A549 (cell line): ENCODE measurements around the gene POMT1. TPM values are rescaled to one million over a fixed set of nuclear protein-coding genes. Genes with fewer than 3 reads are reported as not detected.

ENCODE experiments used
- ATAC-seq, 2 experiments: fragments of 200-7000 bp in 1 of 2; fragments of >200 bp in 1 of 2; cut with Nextera tagmentation in 1 of 2; cut with Tn5 transposase in 1 of 2; 3 replicates each; pipeline versions ENCODE4 v1.8.0 to v1.9.1; 2018 to 2020; ENCODE audit warnings: mild to moderate bottlenecking in 1 of 2, moderate library complexity in 1 of 2
- CTCF ChIA-PET: fragments of 300-600 bp; sonication (Branson Sonifier 250); formaldehyde crosslinking; extraction: SDS; loops from one replicate; lab custom pipeline; 2021; ENCODE audit warnings: antibody characterized with exemption, inconsistent platforms; lab: Yijun Ruan, JAX
- POLR2A ChIA-PET: fragments of 350-600 bp; formaldehyde crosslinking; extraction: SDS; loops from one replicate; lab custom pipeline; 2021; ENCODE audit warnings: antibody characterized with exemption, inconsistent platforms; lab: Yijun Ruan, JAX
- DNase-seq, 2 experiments: peaks; one replicate each; pipeline versions ENCODE4 v3.0.0 to v3.0.0-alpha.2; 2011 to 2016; ENCODE audit warnings: low read depth in 1 of 2, low spot score in 1 of 2
- FAIRE-seq: peaks from 2 replicates; lab custom pipeline; 2011; peaks lifted over from hg19 to GRCh38; lab: Jason Lieb, UNC
- H3K27ac ChIP-seq, 2 experiments: fragments of >200 bp; sonication (Bioruptor Twin); formaldehyde crosslinking; 3 replicates each; pipeline ENCODE4 v1.5.1; 2016 to 2017
- H3K4me1 ChIP-seq: fragments of >200 bp; sonication (Bioruptor Twin); formaldehyde crosslinking; 3 replicates; pipeline ENCODE4 v1.6.1; 2016
- H3K4me2 ChIP-seq: fragments of >200 bp; sonication (Bioruptor Twin); formaldehyde crosslinking; 3 replicates; pipeline ENCODE4 v1.6.1; 2016
- H3K4me3 ChIP-seq: fragments of >200 bp; sonication (Bioruptor Twin); formaldehyde crosslinking; 3 replicates; pipeline ENCODE4 v1.5.1; 2016
- H3K9me3 ChIP-seq: fragments of >200 bp; sonication (Bioruptor Twin); formaldehyde crosslinking; 3 replicates; pipeline ENCODE4 v1.6.1; 2016
- EHMT2 ChIP-seq: fragments of 200-600 bp; sonication (generic); IDR thresholded peaks from 2 replicates; pipeline ENCODE4 v1.6.1; 2016; ENCODE audit warnings: antibody characterized with exemption, low read depth, mild to moderate bottlenecking, moderate library complexity
- EP300 ChIP-seq, 2 experiments: fragments of >200 bp; sonication (Bioruptor Twin); formaldehyde crosslinking; IDR thresholded peaks; 2 replicates in 1 of 2; 3 replicates in 1 of 2; pipeline ENCODE4 v1.6.1; 2016 to 2017
- FOSB ChIP-seq: fragments of 250-450 bp; sonication (Bioruptor Pico); IDR thresholded peaks from 2 replicates; pipeline ENCODE4 v1.5.0; 2020; ENCODE audit warnings: mild to moderate bottlenecking, moderate library complexity
- FOXS1 ChIP-seq: fragments of 250-450 bp; sonication (Bioruptor Pico); IDR thresholded peaks from 2 replicates; pipeline ENCODE4 v1.5.0; 2020; ENCODE audit warnings: mild to moderate bottlenecking, moderate library complexity
- HEYL ChIP-seq: fragments of 250-450 bp; sonication (Bioruptor Pico); IDR thresholded peaks from 2 replicates; pipeline ENCODE4 v1.8.0; 2021; ENCODE audit warnings: mild to moderate bottlenecking, moderate library complexity
- HOXA7 ChIP-seq: fragments of 250-450 bp; sonication (Bioruptor Pico); IDR thresholded peaks from 2 replicates; pipeline ENCODE4 v1.5.0; 2020; ENCODE audit warnings: mild to moderate bottlenecking, moderate library complexity
- JUNB ChIP-seq: fragments of >200 bp; sonication (Bioruptor Twin); formaldehyde crosslinking; IDR thresholded peaks from 2 replicates; pipeline ENCODE4 v1.6.1; 2016
- KDM1A ChIP-seq: fragments of 200-600 bp; sonication (generic); IDR thresholded peaks from 2 replicates; pipeline ENCODE4 v1.6.1; 2016; ENCODE audit warnings: low read depth, mild to moderate bottlenecking
- MAFK ChIP-seq: fragments of 450-650 bp; IDR thresholded peaks from 2 replicates; pipeline ENCODE4 v1.6.1; 2014; ENCODE audit not compliant: partially characterized antibody
- MAZ ChIP-seq: fragments of 150-350 bp; IDR thresholded peaks from 2 replicates; pipeline ENCODE4 v1.6.1; 2014; ENCODE audit warnings: antibody characterized with exemption, low read depth, low read length, borderline replicate concordance
- POLR2AphosphoS2 ChIP-seq: conservative IDR thresholded peaks from 2 replicates; pipeline ENCODE4 v1.6.1; 2012; ENCODE audit warnings: low read length, improper control_type of control experiment, inconsistent platforms
- RAD21 ChIP-seq, 2 experiments: fragments of >200 bp in 1 of 2; sonication (Bioruptor Twin) in 1 of 2; formaldehyde crosslinking in 1 of 2; IDR thresholded peaks in 1 of 2; conservative IDR thresholded peaks in 1 of 2; 2 replicates in 1 of 2; 3 replicates in 1 of 2; pipeline ENCODE4 v1.6.1; 2012 to 2018; ENCODE audit warnings: inconsistent platforms in 1 of 2
- SREBF2 ChIP-seq: fragments of 450-650 bp; IDR thresholded peaks from 2 replicates; pipeline ENCODE4 v1.6.1; 2014; ENCODE audit warnings: mild to moderate bottlenecking, moderate library complexity
- ZFP36 ChIP-seq: fragments of 450-650 bp; IDR thresholded peaks from 2 replicates; pipeline ENCODE4 v1.6.1; 2014; ENCODE audit warnings: borderline replicate concordance; ENCODE audit not compliant: partially characterized antibody
- ZNF302 ChIP-seq: fragments of 250-450 bp; sonication (Bioruptor Pico); IDR thresholded peaks from 2 replicates; pipeline ENCODE4 v1.9.0; 2021; ENCODE audit warnings: inconsistent platforms, mild to moderate bottlenecking, moderate library complexity
- ZSCAN20 ChIP-seq: fragments of 250-450 bp; sonication (Bioruptor Pico); IDR thresholded peaks from 2 replicates; pipeline ENCODE4 v1.8.0; 2022; ENCODE audit warnings: mild to moderate bottlenecking, moderate library complexity
- WGBS: methylation state at CpG from one replicate; pipeline ENCODE4 v1.1.6; 2017; ENCODE audit errors: missing lambda C conversion rate; 5-methylcytosine and 5-hydroxymethylcytosine counted together
- polyA plus RNA-seq, 4 experiments: library from polyadenylated mRNA; depleted of rRNA in 3 of 4; stranded (reverse); fragments of >200 nt; fragmentation: RNase III in 1 of 4; extraction: RNeasy Plus Mini Kit Qiagen cat#74134 plus additional on column Dnase treatment in 1 of 4; gene quantifications; 2 replicates in 3 of 4; 3 replicates in 1 of 4; pipeline ENCODE4 v1.2.3, GENCODE V29; 2011 to 2017
- TF ChIP-seq, protein P1 (sequence below): fragments of >200 bp; sonication (Bioruptor Twin); formaldehyde crosslinking; IDR thresholded peaks from 2 replicates; pipeline ENCODE4 v1.6.1; 2016
- TF ChIP-seq, protein P2 (sequence below): fragments of 150-350 bp; IDR thresholded peaks from 2 replicates; pipeline ENCODE4 v1.6.1; 2014; ENCODE audit warnings: low read depth, mild to moderate bottlenecking, low read length
- TF ChIP-seq, protein P3 (sequence below): IDR thresholded peaks from 2 replicates; pipeline ENCODE4 v1.6.1; 2012; ENCODE audit warnings: low read depth, borderline replicate concordance
- TF ChIP-seq, protein P4 (sequence below): fragments of 250-450 bp; sonication (Bioruptor Pico); IDR thresholded peaks from 2 replicates; pipeline ENCODE4 v1.5.0; 2020; ENCODE audit warnings: low read depth, mild to moderate bottlenecking, moderate library complexity
- TF ChIP-seq, protein P5 (sequence below): fragments of 450-650 bp; IDR thresholded peaks from 2 replicates; pipeline ENCODE4 v1.6.1; 2014; ENCODE audit warnings: antibody characterized with exemption
- TF ChIP-seq, protein P6 (sequence below): fragments of 250-450 bp; sonication (Bioruptor Pico); IDR thresholded peaks from 2 replicates; pipeline ENCODE4 v1.5.0; 2021; ENCODE audit warnings: mild to moderate bottlenecking, moderate library complexity, borderline replicate concordance
- TF ChIP-seq, protein P7 (sequence below): fragments of >200 bp; sonication (Bioruptor Twin); formaldehyde crosslinking; IDR thresholded peaks from 3 replicates; pipeline ENCODE4 v1.5.1; 2016
- TF ChIP-seq, protein P8 (sequence below): fragments of 200-600 bp; sonication (generic); IDR thresholded peaks from 2 replicates; pipeline ENCODE4 v1.6.1; 2016; ENCODE audit warnings: antibody characterized with exemption, mild to moderate bottlenecking, moderate library complexity

POMT1 gene
- polyA plus RNA-seq, 2 of the 4 experiments (the other 2 are of a cell fraction), result 16.5 to 17.7 TPM

DNA sequence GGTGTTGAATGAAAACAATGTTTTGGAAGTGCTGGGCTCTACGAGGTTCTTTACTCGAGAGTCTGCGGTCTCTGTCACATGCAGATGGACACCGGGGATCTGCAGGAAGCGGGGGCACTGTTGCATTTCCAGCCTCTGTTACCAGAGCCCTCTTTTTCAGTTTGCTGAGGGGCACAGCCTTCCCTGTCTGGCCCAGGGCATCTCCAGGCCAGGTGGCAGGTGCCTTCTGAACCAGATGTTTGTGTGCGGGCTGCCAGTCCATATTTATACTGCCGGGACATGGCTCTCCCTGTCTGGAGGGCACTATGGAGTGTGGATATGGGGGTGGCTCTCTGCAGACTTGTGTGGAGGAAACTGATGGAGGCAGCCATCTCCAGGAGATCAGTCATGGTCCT, 18.7 kb upstream of the POMT1 start:
- Histone ChIP-seq H3K4me2 (no peak overlapping the region), H3K27ac (no peak overlapping the region), H3K9me3 (no peaks in the 10 kb centered on the region), H3K4me3 (no peak overlapping the region), H3K4me1 (no peaks in the 10 kb centered on the region)
- ChIA-PET CTCF (interaction anchor here (0.8 to 1.3 kb wide), 4 partner anchors 26 to 256 kb away, joined by 3 to 4 read pairs (median 3); no protein-coding TSS in a partner anchor), POLR2A (no interaction called here)
- TF ChIP-seq POLR2AphosphoS2 (no peak), KDM1A (no peak), ZFP36 (no peak), HOXA7 (CRISPR knock-in tag) (no peak)
- TF ChIP-seq, protein P1, sequence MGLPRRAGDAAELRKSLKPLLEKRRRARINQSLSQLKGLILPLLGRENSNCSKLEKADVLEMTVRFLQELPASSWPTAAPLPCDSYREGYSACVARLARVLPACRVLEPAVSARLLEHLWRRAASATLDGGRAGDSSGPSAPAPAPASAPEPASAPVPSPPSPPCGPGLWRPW, result no peak
- TF ChIP-seq, protein P2, sequence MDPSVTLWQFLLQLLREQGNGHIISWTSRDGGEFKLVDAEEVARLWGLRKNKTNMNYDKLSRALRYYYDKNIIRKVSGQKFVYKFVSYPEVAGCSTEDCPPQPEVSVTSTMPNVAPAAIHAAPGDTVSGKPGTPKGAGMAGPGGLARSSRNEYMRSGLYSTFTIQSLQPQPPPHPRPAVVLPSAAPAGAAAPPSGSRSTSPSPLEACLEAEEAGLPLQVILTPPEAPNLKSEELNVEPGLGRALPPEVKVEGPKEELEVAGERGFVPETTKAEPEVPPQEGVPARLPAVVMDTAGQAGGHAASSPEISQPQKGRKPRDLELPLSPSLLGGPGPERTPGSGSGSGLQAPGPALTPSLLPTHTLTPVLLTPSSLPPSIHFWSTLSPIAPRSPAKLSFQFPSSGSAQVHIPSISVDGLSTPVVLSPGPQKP, result no peak
- TF ChIP-seq, protein P3, sequence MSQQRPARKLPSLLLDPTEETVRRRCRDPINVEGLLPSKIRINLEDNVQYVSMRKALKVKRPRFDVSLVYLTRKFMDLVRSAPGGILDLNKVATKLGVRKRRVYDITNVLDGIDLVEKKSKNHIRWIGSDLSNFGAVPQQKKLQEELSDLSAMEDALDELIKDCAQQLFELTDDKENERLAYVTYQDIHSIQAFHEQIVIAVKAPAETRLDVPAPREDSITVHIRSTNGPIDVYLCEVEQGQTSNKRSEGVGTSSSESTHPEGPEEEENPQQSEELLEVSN, result no peak
- TF ChIP-seq, protein P4, sequence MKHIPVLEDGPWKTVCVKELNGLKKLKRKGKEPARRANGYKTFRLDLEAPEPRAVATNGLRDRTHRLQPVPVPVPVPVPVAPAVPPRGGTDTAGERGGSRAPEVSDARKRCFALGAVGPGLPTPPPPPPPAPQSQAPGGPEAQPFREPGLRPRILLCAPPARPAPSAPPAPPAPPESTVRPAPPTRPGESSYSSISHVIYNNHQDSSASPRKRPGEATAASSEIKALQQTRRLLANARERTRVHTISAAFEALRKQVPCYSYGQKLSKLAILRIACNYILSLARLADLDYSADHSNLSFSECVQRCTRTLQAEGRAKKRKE (CRISPR knock-in tag), result no peak
- TF ChIP-seq, protein P5, sequence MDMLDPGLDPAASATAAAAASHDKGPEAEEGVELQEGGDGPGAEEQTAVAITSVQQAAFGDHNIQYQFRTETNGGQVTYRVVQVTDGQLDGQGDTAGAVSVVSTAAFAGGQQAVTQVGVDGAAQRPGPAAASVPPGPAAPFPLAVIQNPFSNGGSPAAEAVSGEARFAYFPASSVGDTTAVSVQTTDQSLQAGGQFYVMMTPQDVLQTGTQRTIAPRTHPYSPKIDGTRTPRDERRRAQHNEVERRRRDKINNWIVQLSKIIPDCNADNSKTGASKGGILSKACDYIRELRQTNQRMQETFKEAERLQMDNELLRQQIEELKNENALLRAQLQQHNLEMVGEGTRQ, result no peak
- no peak for ATAC-seq
- FAIRE-seq, result no peak
- WGBS, result 96% methylated on average over 7 of the region's 7 CpGs
- no peak for DNase-seq

DNA sequence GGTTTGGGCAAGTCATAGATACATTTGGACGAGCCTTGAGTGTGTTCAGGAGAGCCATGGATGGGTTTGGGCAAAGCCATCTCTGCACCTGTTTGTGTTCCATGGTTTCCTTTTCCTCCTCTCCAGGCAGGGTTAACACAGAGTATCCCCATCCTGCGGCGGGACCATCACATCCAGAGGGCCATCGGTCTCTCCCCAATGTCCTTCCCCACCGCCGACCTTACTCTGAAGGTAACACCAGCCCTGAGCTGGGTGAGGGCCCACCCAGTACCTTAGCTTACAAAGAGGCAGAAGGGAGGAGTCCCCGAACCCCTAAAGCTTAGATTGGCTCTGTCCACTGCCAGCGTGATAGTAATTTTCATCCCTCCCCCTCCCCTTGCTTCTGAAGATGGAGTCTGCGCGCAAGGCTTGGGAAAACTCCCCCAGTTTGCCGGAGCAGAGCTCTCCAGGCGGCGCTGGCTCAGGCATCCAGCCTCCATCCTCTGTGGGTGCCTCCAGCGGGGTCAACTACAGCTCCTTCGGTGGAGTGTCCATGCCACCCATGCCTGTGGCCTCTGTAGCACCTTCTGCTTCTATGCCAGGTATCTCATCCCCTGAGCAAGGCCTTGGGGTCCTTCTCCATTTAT, 18.0 kb upstream of the POMT1 start:
- no peak overlapping the region for H3K4me3 ChIP-seq
- H3K4me2 ChIP-seq, result no peak overlapping the region
- no peak for DNase-seq
- H3K9me3 ChIP-seq, result no peaks in the 10 kb centered on the region
- FAIRE-seq, result no peak
- 94% methylated on average over 15 of the region's 15 CpGs for WGBS
- no peaks in the 10 kb centered on the region for H3K4me1 ChIP-seq
- CTCF ChIA-PET, result interaction anchor here (0.8 to 1.4 kb wide), 7 partner anchors 10 to 256 kb away, joined by 3 to 4 read pairs (median 3); no protein-coding TSS in a partner anchor
- POLR2A ChIA-PET, result no interaction called here
- no peak overlapping the region for H3K27ac ChIP-seq
- no peak for ATAC-seq
- no peak for TF ChIP-seq SREBF2
- TF ChIP-seq EHMT2, result no peak
- no peak for TF ChIP-seq EP300 (IDR thresholded peaks at IDR 0.05)
- TF ChIP-seq ZFP36, result no peak
- no peak for TF ChIP-seq ZSCAN20 (CRISPR knock-in tag)
- TF ChIP-seq FOSB, result no peak
- TF ChIP-seq JUNB, result no peak
- TF ChIP-seq POLR2AphosphoS2, result no peak
- TF ChIP-seq MAFK, result no peak
- TF ChIP-seq HEYL, result no peak
- TF ChIP-seq FOXS1 (CRISPR knock-in tag), result no peak
- TF ChIP-seq RAD21 (conservative IDR thresholded peaks at IDR 0.05 in 1 of 2, IDR thresholded peaks at IDR 0.05 in 1 of 2), result no peak
- no peak for TF ChIP-seq MAZ
- TF ChIP-seq, protein P6, sequence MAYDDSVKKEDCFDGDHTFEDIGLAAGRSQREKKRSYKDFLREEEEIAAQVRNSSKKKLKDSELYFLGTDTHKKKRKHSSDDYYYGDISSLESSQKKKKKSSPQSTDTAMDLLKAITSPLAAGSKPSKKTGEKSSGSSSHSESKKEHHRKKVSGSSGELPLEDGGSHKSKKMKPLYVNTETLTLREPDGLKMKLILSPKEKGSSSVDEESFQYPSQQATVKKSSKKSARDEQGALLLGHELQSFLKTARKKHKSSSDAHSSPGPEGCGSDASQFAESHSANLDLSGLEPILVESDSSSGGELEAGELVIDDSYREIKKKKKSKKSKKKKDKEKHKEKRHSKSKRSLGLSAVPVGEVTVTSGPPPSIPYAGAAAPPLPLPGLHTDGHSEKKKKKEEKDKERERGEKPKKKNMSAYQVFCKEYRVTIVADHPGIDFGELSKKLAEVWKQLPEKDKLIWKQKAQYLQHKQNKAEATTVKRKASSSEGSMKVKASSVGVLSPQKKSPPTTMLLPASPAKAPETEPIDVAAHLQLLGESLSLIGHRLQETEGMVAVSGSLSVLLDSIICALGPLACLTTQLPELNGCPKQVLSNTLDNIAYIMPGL (CRISPR knock-in tag), result no peak
- TF ChIP-seq, protein P7, sequence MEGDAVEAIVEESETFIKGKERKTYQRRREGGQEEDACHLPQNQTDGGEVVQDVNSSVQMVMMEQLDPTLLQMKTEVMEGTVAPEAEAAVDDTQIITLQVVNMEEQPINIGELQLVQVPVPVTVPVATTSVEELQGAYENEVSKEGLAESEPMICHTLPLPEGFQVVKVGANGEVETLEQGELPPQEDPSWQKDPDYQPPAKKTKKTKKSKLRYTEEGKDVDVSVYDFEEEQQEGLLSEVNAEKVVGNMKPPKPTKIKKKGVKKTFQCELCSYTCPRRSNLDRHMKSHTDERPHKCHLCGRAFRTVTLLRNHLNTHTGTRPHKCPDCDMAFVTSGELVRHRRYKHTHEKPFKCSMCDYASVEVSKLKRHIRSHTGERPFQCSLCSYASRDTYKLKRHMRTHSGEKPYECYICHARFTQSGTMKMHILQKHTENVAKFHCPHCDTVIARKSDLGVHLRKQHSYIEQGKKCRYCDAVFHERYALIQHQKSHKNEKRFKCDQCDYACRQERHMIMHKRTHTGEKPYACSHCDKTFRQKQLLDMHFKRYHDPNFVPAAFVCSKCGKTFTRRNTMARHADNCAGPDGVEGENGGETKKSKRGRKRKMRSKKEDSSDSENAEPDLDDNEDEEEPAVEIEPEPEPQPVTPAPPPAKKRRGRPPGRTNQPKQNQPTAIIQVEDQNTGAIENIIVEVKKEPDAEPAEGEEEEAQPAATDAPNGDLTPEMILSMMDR, result no peak
- TF ChIP-seq, protein P8, sequence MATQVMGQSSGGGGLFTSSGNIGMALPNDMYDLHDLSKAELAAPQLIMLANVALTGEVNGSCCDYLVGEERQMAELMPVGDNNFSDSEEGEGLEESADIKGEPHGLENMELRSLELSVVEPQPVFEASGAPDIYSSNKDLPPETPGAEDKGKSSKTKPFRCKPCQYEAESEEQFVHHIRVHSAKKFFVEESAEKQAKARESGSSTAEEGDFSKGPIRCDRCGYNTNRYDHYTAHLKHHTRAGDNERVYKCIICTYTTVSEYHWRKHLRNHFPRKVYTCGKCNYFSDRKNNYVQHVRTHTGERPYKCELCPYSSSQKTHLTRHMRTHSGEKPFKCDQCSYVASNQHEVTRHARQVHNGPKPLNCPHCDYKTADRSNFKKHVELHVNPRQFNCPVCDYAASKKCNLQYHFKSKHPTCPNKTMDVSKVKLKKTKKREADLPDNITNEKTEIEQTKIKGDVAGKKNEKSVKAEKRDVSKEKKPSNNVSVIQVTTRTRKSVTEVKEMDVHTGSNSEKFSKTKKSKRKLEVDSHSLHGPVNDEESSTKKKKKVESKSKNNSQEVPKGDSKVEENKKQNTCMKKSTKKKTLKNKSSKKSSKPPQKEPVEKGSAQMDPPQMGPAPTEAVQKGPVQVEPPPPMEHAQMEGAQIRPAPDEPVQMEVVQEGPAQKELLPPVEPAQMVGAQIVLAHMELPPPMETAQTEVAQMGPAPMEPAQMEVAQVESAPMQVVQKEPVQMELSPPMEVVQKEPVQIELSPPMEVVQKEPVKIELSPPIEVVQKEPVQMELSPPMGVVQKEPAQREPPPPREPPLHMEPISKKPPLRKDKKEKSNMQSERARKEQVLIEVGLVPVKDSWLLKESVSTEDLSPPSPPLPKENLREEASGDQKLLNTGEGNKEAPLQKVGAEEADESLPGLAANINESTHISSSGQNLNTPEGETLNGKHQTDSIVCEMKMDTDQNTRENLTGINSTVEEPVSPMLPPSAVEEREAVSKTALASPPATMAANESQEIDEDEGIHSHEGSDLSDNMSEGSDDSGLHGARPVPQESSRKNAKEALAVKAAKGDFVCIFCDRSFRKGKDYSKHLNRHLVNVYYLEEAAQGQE, result no peak
- TF ChIP-seq ZNF302 (CRISPR knock-in tag), result no peak
